Adrenal gland (tissue), 12 donors: ENCODE data around the gene RAMACL. TPM values are rescaled to one million over a fixed set of nuclear protein-coding genes. Genes with fewer than 3 reads are reported as not detected.

Source experiments
- DNase-seq, 7 donors: peaks; one replicate each; pipeline ENCODE4 v3.0.0-alpha.2; 2019 to 2020
- H3K27ac ChIP-seq, 5 donors: fragments of 200-600 bp; sonication (generic) in 4 of 5; 1 replicate in 3 of 5; 2 replicates in 2 of 5; pipeline versions ENCODE4 v1.5.1 to v1.8.0; 2016 to 2020; ENCODE audit warnings: mild to moderate bottlenecking in 1 of 5
- H3K27me3 ChIP-seq: fragments of 200-600 bp; 2 replicates; pipeline ENCODE4 v1.8.0; 2021
- H3K36me3 ChIP-seq, 2 donors: fragments of 200-600 bp; replicated peaks in 1 of 2; 1 replicate in 1 of 2; 2 replicates in 1 of 2; pipeline versions ENCODE4 v1.5.1 to v1.8.0; 2018 to 2022
- H3K4me1 ChIP-seq, 2 donors: fragments of 200-600 bp; replicated peaks in 1 of 2; 1 replicate in 1 of 2; 2 replicates in 1 of 2; pipeline versions ENCODE4 v1.5.1 to v1.8.0; 2018 to 2021
- H3K4me3 ChIP-seq, 4 donors: fragments of 200-600 bp; sonication (generic) in 3 of 4; one replicate each; pipeline ENCODE4 v1.5.1; 2016 to 2018
- H3K9me3 ChIP-seq, 3 donors: fragments of 200-600 bp; sonication (generic) in 1 of 3; replicated peaks in 1 of 3; 1 replicate in 2 of 3; 2 replicates in 1 of 3; pipeline versions ENCODE4 v1.5.1 to v1.8.0; 2016 to 2021
- CTCF ChIP-seq, 6 experiments: fragments of 450-650 bp in 4 of 6; fragments of 200-600 bp in 2 of 6; sonication (generic) in 1 of 6; IDR thresholded peaks; 1 replicate in 5 of 6; 2 replicates in 1 of 6; pipeline versions ENCODE4 v1.5.1 to v1.8.0; 2016 to 2021; ENCODE audit warnings: antibody characterized with exemption in 6 of 6, mild to moderate bottlenecking in 2 of 6, moderate library complexity in 1 of 6
- POLR2A ChIP-seq, 2 donors: fragments of 450-650 bp; IDR thresholded peaks; one replicate each; pipeline ENCODE4 v1.6.1; 2017; ENCODE audit warnings: antibody characterized with exemption in 2 of 2, mild to moderate bottlenecking in 2 of 2, moderate library complexity in 1 of 2
- WGBS, 4 donors: extraction: QIAGEN DNeasy Blood & Tissue Kit in 2 of 4; methylation state at CpG; one replicate each; pipeline versions ENCODE4 v1.1.5 to v1.1.7; 2013 to 2017; 5-methylcytosine and 5-hydroxymethylcytosine counted together
- intact Hi-C, 2 donors: fragments of 100-400 bp; cut with DNase I; formaldehyde crosslinking; loops; one replicate each; pipeline versions ENCODE4 v1.14.1 to v1.15.0; 2022 to 2023
- polyA plus RNA-seq, 3 donors: library from polyadenylated mRNA; stranded (reverse); fragments of 200-250 nt in 2 of 3; fragments of 350-450 nt in 1 of 3; fragmentation: Illumina TruSeq in 1 of 3; extraction: RNeasy Lipid Tissue Mini Kit (QIAGEN cat#74804) in 1 of 3; gene quantifications; one replicate each; pipeline ENCODE4 v1.2.3, GENCODE V29; 2013 to 2014
- total RNA-seq, 9 donors: library from RNA; depleted of rRNA in 4 of 9; stranded (reverse); fragments of >200 nt in 4 of 9; fragments of 120-200 nt in 1 of 9; fragmentation: NEBNext Ultra II Directional in 1 of 9; extraction: Animal tissue kit (Norgen Biotek cat#: 25700) in 1 of 9; gene quantifications; one replicate each; pipeline versions ENCODE4 v1.1.0 to v1.2.4, GENCODE V29; 2013 to 2023
- donor health status: healthy with polysubstance abuse.
- donor health status: Bipolar disorder and iron deficiency.
- donor health status: DM: yes; HTN: yes; CAD: no.
- donor health status: DM: no; HTN: no; CAD: no.
- donor health status: DM: no; HTN: no; CAD: no.
- donor health status: DM: yes; HTN: yes; CAD: no.

The RAMACL gene
- total and polyA plus RNA-seq, 12 donors, result 0.14 to 4.2 (median 0.46) TPM

DNA sequence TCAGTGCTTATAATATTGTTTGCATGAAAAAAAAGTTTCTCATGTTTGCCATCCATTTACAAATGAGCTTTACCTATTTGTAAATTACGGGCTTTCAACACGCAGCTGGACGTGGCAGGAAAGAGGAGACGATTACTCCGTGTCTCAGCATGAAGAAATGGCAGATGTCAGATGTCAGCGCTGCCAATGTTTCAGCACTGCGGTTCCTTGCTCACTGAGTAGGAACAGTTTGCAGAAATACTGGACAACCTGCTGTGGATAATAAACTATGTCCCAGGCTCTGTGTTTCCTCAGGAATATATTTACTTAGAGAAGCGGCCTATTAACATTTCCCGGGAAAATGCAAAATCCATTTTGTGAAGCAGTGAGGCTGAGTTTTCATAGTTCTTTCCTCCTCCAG is 22.7 kb downstream of the RAMACL start:
- 82 to 93% (median 88%) methylated on average over 9 of the region's 9 CpGs for WGBS, 4 donors
- Histone ChIP-seq H3K27ac (no peak overlapping the region), H3K9me3 (no peaks in the 10 kb centered on the region), H3K36me3 (no peaks in the 10 kb centered on the region), H3K27me3 (no peaks in the 10 kb centered on the region), H3K4me1 (no peaks in the 10 kb centered on the region), H3K4me3 (no peak overlapping the region)
- peak in 1 of 7 donors; percentile 21 for DNase-seq
- TF ChIP-seq POLR2A (IDR thresholded peaks at IDR 0.05) (no peak), CTCF (IDR thresholded peaks at IDR 0.05) (no peak)
- intact Hi-C loops, result no loop called here

DNA sequence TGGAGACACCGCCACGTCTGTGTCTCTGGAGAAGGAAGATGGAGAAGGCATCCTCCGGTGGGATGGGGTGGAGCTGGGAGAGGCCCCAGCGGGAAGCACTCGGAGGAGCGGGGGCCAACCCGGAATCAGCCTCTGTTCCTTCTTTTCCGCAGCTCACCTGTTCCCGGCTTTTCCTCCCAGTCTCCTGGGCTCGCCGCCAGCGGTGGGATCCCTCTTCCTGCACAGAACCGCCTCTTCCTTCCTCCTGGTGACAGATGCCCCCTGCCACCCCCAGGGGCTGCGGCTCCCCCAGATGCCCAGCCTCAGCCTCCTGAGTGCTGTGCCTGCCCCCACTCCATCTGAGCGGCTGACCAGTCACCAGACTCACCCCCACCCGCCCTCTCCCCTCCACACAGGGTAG is 23.3 kb downstream of the RAMACL start:
- 61 to 86% (median 73%) methylated on average over 13 to 16 of the region's 16 CpGs for WGBS, 4 donors
- intact Hi-C loops, result no loop called here

DNA sequence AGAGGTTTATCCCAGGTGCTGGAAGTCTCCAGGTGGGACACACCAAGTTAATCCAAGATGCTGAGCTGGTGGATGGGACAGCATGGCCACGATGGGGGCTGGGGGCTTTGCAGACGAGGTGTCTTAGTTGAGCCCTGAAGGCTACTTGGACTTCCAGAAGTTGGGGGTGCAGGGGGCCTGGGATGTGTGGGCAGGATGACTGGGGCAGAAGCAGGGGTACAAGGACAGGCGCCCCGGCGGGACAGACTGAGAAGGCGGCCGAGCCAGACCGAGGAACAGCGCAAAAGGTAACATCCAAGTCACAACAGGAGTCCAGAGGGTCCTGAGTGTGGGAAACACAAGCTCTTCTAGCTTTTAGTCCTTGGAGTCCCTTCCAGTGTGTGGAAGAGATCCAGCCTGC is 23.8 kb downstream of the RAMACL start:
- Histone ChIP-seq H3K27me3 (no peaks in the 10 kb centered on the region), H3K4me1 (no peaks in the 10 kb centered on the region), H3K36me3 (no peaks in the 10 kb centered on the region), H3K9me3 (no peaks in the 10 kb centered on the region), H3K4me3 (no peak overlapping the region), H3K27ac (no peak overlapping the region)
- TF ChIP-seq POLR2A (IDR thresholded peaks at IDR 0.05) (no peak), CTCF (IDR thresholded peaks at IDR 0.05) (no peak)
- DNase-seq, result no peak
- WGBS, 4 donors, result 94 to 97% (median 94%) methylated on average over 9 of the region's 9 CpGs
- intact Hi-C loops, result no loop called here

More for the DNA sequence above, 23.3 kb downstream of the RAMACL start:
- no peaks in the 10 kb centered on the region for H3K4me1 ChIP-seq
- H3K9me3 ChIP-seq, result no peaks in the 10 kb centered on the region
- TF ChIP-seq POLR2A (IDR thresholded peaks at IDR 0.05) (no peak), CTCF (IDR thresholded peaks at IDR 0.05) (no peak)
- no peaks in the 10 kb centered on the region for H3K36me3 ChIP-seq
- no peak overlapping the region for H3K27ac ChIP-seq
- no peak overlapping the region for H3K4me3 ChIP-seq
- peak in 1 of 7 donors; percentile 39 for DNase-seq
- no peaks in the 10 kb centered on the region for H3K27me3 ChIP-seq

- DNase-seq, result no peak
- no peaks in the 10 kb centered on the region for H3K4me1 ChIP-seq
- H3K27me3 ChIP-seq, result no peaks in the 10 kb centered on the region
- H3K4me3 ChIP-seq, result no peak overlapping the region
- no peaks in the 10 kb centered on the region for H3K9me3 ChIP-seq
- H3K36me3 ChIP-seq, result no peaks in the 10 kb centered on the region
- H3K27ac ChIP-seq, result no peak overlapping the region
- 79 to 95% (median 85%) methylated on average over 10 of the region's 10 CpGs for WGBS, 4 donors
- TF ChIP-seq POLR2A (IDR thresholded peaks at IDR 0.05) (no peak), CTCF (IDR thresholded peaks at IDR 0.05) (no peak)
- intact Hi-C loops, result no loop called here
Observed at GRCh38 chr6:166561771-166562359, 24.6 kb downstream of the RAMACL start.
